GM18873 (cell line): ENCODE data around the gene HELB.

ENCODE experiments used
- ATAC-seq: cut with Tn5 transposase; IDR thresholded peaks from one replicate; pipeline ENCODE4 v1.9.1; 2021; ENCODE audit warnings: mild to moderate bottlenecking, moderate library complexity, moderate number of reproducible peaks; ENCODE audit not compliant: unreplicated experiment, low FRiP score

Gene HELB

DNA sequence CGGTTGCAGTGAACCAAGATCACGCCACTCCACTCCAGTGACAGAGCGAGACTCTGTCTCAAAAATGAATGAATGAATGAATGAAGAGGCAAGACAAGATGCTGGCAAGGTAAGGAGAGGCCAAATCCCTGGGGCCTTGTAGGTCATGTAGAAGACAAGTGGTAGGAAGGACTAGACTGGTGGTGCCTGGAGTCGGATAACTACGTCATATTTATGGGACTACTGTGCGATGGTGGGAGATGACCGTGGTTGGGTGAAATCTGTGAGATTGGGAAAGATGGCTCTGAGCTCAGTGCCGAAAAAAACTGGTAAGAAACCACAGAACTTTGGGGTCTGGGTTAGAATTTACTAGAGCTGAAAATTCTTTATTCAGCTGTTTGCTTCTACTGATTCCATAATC, 50.6 kb downstream of the HELB start:
- ATAC-seq: no peak

DNA sequence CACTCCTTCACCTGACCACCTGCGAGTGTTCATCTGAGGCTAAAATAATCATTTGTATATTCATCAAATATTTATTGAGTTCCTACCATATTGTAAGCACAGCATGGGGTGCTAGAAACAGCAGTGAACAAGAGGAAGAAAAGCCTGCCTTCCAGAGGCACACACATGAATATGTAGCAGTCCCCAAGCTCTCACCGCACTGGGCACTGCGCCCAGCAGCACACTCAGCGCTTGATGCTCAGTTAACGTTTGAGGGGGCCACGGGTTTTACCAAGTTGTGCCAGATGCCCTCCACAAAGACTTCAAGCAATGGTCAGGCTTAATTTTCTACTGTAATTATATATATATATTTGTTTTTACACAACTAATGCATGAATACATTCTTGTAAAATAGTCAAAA, 52.0 kb downstream of the HELB start:
- no peak for ATAC-seq

DNA sequence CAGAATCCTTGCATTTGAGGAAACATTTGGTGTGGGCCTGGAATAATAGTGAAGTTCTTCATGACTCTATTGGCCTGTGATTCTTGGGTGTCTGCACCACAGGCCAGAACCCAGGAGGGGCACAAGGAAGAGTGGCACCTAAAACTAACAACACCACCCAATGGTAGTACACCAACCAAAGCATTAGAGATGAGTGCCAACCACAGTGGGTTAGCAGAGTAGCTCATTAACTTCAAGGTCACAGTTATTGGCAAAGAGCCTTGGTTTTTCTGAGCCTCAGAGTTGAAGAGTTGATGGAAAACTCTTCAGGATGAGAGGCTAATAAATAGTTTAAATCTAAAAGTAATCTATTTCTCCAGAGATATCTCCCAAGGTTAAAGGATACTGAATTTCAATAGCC, 57.0 kb downstream of the HELB start:
- no peak for ATAC-seq

DNA sequence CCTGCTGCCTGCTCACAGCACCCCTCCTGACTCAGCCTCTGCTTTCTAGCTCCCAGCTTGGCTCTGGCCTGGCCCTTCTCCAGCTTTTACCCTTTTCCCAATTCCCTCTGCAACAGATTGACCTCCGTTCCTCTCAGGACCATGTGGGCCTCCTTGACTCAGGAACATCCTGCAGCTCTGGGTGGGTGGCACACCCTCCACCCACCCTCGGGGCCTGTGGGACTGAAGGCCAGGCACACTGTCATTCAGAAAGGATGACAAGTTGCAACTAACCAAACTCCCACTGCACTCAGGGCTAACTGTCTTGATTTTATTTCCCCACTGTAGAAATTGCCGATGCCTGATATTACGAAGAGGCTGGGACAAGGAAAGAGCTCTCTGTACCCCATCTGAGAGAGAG, 59.4 kb downstream of the HELB start:
- no peak for ATAC-seq

DNA sequence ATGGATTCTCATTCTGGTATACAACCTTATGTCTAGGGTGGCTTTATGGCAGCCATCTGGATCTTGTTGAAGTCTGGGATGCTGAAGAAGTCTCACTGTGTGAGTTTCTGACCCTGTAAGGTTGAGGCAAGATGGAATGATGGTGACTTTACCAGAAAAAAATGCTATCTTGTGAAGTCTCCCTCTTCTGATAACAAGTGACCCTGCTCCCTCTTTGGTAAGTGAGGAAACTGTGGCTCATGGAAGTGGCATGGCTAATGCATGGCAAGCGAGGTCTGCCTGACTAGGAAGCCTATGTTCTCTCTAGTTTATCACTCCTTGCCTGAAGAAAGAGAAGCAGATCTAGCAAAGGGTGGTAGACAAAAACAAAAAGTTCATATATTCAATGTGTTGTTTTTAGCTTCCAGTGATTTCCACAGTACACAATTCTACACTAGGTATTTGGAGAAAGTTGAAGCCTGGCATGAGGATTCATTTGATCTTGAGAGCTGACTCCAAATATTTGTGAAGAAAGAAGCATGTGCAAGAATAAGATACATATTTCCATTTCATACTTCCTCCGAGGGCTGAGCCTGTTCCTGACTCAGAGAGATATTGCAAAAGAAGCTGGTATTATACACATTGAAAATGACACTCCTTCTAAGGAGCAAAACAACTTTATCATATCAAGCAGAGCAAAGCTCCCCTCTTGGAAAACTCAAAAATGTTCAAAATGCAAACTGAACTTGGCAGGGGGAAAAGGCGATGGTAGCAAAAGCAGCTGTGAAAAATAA, 63.6 kb downstream of the HELB start:
- no peak for ATAC-seq

DNA sequence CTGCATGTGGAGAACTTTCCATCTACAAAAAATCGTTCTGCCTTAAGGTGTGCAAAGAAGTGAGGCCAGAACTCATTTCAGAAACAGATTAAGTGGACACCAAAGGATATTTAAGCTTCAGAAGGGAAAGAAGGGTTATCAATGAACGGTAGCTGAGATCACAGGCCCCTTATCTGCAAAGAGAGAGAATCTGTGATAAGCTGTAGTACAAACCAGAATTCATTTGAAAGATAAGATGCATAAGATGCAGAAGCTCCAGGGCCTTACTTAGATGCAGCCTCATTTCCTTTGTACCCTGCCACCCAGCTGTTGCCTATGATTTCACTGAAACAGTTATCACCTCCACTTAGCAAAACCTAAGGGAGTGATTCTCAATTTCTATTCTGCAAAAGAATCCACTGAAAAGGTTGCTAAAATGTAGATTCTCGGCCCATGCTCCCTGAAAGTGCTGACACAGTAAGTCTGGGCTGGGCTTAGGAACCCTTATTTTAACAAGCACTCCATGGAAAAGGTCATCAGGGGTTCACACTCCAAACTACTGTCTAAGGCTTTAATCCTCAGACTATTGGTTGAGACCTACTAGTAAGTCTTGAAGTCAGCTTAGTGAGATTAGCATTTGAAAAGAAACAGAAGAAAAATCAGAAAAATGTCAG, 64.8 kb downstream of the HELB start:
- ATAC-seq: no peak

DNA sequence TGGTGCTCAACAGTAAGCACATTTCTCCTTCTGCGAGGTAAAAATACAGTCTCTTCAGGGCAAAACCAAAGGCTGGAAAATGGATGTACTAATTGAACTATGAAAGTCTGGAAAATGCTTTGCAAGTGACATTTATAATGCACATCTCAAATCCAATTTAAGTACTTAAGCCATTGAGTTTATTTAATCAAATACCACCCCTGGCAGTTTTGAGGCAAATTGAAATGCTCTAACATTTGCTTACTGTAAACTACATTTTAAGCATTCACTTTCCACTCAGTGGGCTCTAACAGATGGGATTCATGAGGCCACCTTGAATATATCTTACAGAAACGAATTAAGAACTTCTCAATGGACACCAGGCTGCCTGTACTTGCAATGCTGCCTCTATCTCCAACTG, 69.7 kb downstream of the HELB start:
- no peak for ATAC-seq

DNA sequence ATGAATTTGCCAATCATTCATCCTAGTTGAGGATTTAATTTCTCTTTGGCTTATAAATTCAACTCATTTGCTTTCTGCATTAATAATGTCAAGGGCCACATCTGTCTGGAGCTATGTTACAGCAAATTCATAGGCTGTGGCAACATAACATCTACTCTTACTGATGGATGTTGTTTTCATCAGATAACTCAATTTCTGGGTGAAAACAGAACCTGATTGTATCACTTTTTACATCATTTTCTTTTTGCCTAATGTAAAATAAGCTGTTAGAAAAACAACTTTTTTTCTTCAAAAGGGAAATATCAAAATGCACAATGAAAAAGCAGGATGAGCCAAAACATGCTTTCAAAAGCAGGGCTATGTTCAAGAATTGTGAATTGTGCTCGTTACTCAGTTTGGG, 73.3 kb downstream of the HELB start:
- no peak for ATAC-seq

DNA sequence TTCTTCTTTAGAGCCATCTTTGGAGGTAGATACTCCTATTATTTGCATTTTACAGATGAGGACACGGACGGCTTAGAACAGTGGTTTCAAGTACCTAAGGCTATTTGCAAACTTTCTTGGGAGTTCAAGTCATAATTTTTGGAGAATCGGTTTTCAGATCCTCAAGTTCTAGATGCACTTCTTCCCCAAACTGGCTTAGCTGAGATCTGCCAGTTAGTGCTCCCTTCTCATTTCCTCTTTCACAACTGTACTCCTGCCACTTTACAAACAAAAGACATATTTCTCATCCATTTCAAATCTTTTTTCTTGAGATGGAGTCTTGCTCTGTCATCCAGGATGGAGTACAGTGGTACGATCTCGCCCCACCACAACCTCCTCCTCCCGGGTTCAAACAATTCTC, 77.3 kb downstream of the HELB start:
- ATAC-seq: no peak

DNA sequence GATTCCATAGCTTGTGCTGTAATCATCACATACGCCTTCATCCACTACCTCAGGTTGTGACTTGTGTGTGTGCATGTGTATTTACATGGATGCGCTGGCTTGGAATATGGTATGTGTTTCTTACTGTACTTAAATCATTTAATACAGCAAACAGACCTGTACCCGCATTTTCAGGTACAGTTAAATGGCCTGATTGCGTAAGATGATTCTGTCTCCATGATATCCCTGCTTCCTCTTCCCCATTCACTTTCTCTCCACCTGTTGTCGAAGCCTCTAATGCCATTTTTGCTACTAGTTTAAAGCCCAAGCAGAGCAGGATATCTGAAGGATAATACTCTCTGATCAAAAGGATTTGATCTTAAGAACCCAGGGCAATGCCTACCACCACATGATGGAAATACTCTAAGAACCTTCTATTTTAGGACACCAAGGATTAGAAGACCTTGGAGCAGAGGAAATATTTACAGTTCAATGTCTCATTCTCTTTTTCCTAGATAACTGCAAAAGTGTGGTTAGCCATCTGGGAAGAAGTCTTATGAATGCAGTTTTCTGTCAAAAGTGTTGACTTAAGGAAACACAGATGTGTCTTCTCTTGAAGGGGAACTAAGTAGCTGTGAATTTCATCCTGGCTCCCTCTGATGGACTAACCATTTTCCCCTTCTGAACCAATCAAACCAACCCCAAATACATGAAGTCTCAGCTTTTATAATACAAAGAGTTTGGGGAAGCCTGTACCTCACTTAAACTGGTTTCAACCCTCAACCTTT, 78.7 kb downstream of the HELB start:
- no peak for ATAC-seq

DNA sequence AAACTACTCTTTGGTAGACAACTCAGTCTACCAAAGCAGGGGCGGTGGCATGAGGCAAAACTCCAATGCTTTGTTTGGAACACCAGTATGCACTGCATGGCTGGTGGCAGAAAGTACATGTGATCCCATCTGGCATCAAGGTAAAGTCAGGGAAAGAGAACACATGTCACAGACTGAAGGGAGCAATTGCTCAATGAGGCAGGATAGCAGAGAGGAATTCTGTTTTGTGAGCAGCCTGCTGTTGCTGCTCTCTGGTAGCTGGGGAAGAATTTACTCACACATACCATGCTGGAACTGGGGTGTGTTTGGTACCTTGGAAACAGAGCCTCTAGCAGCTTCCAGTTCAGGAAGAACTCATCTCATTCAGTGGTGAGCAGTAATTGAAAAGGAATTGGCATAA, 84.8 kb downstream of the HELB start:
- no peak for ATAC-seq
